IPS-20b (cell line): Measurements from ENCODE around the gene RFTN1.
"Not testable (repeated sequence)": the region's sequence is repeated elsewhere in the genome, so short reads cannot be mapped to it uniquely, and the experiment has no call there.

Source experiments
- H3K27ac ChIP-seq: one replicate; pipeline ENCODE4 v1.5.1; 2013; ENCODE audit warnings: low read length
- H3K27me3 ChIP-seq: 2 replicates; pipeline ENCODE4 v1.6.1; 2013; ENCODE audit warnings: mild to moderate bottlenecking, low read length, inconsistent platforms; ENCODE audit not compliant: insufficient read depth
- H3K36me3 ChIP-seq: 2 replicates; pipeline ENCODE4 v1.6.1; 2013; ENCODE audit warnings: low read depth, mild to moderate bottlenecking, inconsistent platforms, low read length, moderate library complexity; ENCODE audit not compliant: insufficient read depth
- H3K4me1 ChIP-seq: 2 replicates; pipeline ENCODE4 v1.6.1; 2013; ENCODE audit warnings: mild to moderate bottlenecking, control low read depth, inconsistent platforms, low read length, moderate library complexity; ENCODE audit not compliant: insufficient read depth
- H3K4me3 ChIP-seq: 2 replicates; pipeline ENCODE4 v1.5.1; 2013; ENCODE audit warnings: mild to moderate bottlenecking, low read length, inconsistent platforms
- H3K9ac ChIP-seq: 2 replicates; pipeline ENCODE4 v1.6.1; 2013; ENCODE audit warnings: low read depth, mild to moderate bottlenecking, inconsistent platforms, low read length, moderate library complexity
- H3K9me3 ChIP-seq: 2 replicates; pipeline ENCODE4 v1.6.1; 2013; ENCODE audit warnings: mild to moderate bottlenecking, low read depth, low read length, inconsistent platforms; ENCODE audit not compliant: insufficient read depth

RFTN1 gene

DNA sequence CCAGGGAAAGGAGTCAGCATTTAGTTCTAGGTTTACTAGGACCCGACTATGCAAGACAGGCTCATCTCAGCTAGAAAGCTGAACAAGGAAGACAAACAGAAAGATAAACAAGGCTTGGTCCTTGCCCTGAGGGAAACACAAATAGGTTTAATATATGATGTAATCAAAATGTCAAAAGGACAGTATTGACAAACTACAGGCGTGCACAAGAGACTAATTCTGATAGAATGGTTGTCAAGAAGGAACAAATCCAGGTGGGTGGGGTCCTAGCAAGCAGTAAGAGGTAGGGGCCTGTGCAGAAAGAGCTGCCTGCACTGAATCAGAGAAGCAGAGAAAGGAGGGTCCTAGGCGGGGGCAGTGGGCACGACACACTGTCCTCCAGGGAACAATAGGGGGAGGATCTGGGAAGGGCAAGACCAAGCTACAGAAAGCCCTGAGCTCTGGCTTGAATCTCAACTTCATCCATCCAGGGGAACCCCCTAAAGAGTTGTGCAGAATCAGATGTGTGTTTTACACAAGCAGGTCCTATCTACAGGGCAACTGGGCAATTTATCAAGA, 23.4 kb downstream of the RFTN1 start:
- Histone ChIP-seq H3K27ac (no peak overlapping the region), H3K9me3 (no peaks in the 10 kb centered on the region), H3K4me1 (peaks cover under 1% of the 10 kb centered on the region; the same call in 1 of the 2 replicates), H3K9ac (no peak overlapping the region), H3K27me3 (peaks cover 10% of the 10 kb centered on the region; the same call in 1 of the 2 replicates), H3K4me3 (no peak overlapping the region), H3K36me3 (no peaks in the 10 kb centered on the region)

DNA sequence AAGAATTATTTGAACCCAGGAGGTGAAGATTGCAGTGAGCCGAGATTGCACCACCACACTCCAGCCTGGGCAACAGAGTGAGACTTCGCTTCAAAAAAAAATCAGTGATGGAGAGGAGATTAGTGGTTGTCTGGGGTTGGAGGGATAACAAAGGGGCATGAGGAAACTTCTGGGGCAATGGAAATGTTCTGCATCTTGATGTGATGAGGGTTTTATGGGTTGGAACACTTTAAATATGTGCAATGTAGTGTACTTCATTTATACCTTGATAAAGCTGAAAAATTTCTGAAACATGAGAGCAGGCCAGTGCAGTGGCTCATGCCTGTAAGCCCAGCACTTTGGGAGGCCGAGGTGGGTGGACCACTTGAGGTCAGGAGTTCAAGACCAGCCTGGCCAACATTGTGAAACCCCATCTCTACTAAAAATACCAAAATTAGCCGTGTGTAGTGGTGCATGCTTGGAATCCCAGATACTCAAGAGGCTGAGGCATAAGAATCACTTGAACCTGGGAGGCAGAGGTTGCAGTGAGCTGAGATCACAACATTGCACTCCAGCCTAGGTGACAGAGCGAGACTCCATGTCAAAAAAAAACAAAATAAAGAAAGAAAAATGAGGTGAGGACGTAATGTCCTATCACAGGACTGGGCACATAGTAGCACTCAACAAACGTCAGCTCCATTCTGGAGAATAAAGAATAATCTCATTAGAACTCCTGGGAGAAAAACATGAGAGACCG, 24.0 kb downstream of the RFTN1 start:
- H3K9me3 ChIP-seq, H3K36me3 ChIP-seq, H3K27ac ChIP-seq, H3K4me1 ChIP-seq, H3K9ac ChIP-seq, H3K4me3 ChIP-seq: not testable (repeated sequence)
- H3K27me3 ChIP-seq: peaks cover 14% of the 10 kb centered on the region; the same call in 1 of the 2 replicates

DNA sequence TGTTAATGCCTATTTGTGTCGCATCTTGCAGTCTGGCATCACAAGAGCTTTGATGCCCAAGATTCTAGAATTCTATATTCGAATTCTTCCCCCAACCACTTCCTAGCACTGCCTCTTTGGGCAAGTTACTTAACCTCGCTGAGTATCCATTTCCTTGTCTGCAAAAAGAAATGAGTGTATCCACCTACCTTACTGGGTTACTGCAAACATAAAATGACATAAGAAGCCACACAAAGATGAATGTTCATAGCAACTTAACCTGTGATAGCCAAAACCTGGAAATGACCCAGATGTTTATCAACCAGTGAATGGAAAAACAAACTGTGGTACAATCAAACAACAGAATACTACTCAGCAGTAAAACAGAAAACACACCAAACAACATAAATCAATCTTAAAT, 24.9 kb downstream of the RFTN1 start:
- Histone ChIP-seq H3K4me1 (peaks cover 2% of the 10 kb centered on the region; the same call in 1 of the 2 replicates), H3K27me3 (peaks cover 18% of the 10 kb centered on the region; the same call in 1 of the 2 replicates), H3K4me3 (no peak overlapping the region), H3K36me3 (no peaks in the 10 kb centered on the region), H3K9ac (no peak overlapping the region), H3K9me3 (no peaks in the 10 kb centered on the region), H3K27ac (no peak overlapping the region)

DNA sequence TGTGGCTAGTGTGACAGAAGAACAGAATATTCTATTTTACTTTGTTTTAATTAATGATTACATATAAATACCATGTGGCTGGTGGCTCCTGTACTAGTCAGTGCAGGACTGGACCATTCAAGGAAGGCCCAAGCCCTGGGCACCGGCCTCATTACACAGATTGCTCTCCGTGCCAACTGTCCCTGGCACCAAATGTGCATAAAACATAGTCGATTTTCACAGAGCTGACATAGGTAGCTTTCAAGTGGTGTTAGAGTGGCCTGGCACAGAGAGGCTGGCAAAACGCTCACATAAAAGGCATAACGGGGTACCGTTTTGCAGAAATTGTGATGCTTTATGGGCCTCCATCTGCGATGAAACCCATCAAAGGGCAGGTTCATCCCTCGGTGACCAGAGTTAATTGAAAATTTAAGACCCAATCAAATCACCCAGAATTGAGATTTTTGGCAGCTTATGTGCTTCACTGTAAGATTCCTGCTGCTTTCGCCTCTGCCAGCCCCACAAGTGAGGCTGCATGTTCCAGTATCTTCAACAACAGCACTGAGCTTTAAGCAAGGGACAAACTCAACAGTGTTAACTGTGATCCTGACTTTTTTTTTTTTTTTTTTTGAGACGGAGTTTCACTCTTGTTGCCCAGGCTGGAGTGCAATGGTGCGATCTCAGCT, 25.9 kb downstream of the RFTN1 start:
- H3K9ac ChIP-seq: no peak overlapping the region
- peaks cover 18% of the 10 kb centered on the region; the same call in 1 of the 2 replicates for H3K27me3 ChIP-seq
- H3K27ac ChIP-seq: no peak overlapping the region
- no peaks in the 10 kb centered on the region for H3K36me3 ChIP-seq
- peaks cover 11% of the 10 kb centered on the region; the same call in 1 of the 2 replicates for H3K4me1 ChIP-seq
- no peaks in the 10 kb centered on the region for H3K9me3 ChIP-seq
- no peak overlapping the region for H3K4me3 ChIP-seq

DNA sequence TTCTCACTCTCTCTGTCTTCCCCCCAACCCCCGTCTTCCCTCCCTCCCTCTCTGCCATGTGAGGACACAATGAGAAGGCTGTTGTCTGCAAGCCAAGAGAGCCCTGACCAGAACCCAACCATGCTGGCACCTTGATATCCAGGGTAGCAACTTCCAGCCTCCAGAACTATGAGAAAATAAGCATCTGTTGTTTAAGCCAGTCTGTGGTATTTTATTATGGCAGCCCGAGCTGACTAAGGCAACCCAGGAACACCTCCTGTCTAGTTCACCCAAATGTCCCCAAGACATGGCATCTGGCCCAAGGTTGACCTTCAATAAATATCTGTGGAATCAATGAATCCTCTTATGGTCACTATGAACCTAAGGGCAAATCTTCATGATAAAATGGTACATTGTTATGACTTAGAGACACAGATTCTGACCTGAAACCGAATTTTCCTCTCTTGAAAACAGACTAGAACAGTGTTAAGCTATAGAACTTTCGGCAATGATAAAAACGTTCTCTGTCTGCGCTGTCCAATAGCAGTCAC, 26.5 kb downstream of the RFTN1 start:
- no peak overlapping the region for H3K27ac ChIP-seq

DNA sequence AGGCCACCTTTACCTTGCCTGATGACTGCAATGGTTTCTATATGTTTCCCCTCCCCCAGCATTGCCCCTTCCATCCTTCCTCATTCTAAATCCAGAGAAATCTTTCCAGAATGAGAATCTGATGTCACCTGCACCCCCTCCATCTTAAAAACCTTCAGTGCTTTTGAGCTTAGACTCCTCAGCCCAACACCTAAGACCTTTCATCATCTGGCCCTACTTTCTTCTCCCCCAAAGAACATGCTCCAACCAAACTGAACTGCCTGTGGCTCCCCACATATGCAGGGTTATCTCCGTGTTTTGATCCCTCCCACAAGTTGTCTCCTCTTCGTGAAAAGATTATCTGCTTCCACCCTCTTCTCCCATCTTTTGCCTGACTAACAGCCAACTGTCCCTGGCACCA, 27.3 kb downstream of the RFTN1 start:
- Histone ChIP-seq H3K9me3 (no peaks in the 10 kb centered on the region), H3K36me3 (no peaks in the 10 kb centered on the region), H3K4me1 (peaks cover 24% of the 10 kb centered on the region), H3K4me3 (no peak overlapping the region), H3K9ac (no peak overlapping the region), H3K27ac (no peak overlapping the region), H3K27me3 (peaks cover 33% of the 10 kb centered on the region)

More for the DNA sequence above, 26.5 kb downstream of the RFTN1 start:
- H3K9ac ChIP-seq: no peak overlapping the region
- H3K9me3 ChIP-seq: no peaks in the 10 kb centered on the region
- peaks cover 25% of the 10 kb centered on the region for H3K27me3 ChIP-seq
- H3K4me1 ChIP-seq: peaks cover 16% of the 10 kb centered on the region; the same call in 1 of the 2 replicates
- H3K36me3 ChIP-seq: no peaks in the 10 kb centered on the region
- H3K4me3 ChIP-seq: no peak overlapping the region

DNA sequence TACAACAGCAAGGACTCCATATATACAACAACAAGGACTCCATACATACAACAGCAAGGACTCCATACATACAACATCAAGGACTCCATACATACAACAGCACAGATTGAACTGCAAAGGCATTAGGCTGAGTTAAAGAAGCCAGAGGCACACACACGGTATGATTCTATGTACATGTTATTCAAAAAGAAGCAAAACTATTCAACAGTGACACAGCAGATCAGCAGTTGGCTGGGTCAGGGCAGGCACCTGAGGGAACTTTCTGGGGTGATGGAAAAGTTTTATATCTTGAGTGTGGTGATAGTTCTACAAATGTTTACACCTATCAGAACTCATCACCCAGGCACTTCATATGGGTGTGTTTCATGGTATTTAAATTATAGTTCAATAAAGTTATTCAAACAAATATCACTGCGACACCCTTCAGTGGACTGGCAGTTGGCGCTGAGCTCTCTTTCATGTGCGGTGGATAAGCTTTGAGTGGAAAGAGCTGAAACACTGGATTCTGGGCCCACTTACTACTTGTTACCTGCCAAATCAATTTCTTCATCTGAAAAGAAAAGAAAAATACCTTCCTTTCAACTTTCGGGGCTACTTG, 28.0 kb downstream of the RFTN1 start:
- Histone ChIP-seq H3K27ac (no peak overlapping the region), H3K9me3 (no peaks in the 10 kb centered on the region), H3K4me1 (peaks cover 31% of the 10 kb centered on the region), H3K4me3 (no peak overlapping the region), H3K36me3 (no peaks in the 10 kb centered on the region), H3K9ac (no peak overlapping the region), H3K27me3 (peaks cover 38% of the 10 kb centered on the region)

DNA sequence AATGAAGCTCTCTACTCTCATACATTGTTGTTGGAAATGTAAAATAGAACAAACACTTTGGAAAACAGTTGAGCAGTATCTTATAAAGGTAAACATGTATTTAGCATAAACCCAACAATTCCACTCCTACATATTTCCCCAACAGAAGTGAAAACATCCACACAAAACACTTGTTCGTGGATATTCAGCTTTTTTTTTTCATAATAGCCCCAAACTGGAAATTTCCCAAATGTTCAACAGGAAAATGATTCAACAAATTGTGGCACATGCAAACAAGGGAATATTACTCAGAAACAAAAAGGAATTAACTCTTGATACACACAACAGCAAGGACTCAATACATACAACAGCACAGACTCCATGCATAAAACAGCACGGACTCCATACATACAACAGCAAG, 28.5 kb downstream of the RFTN1 start:
- H3K4me3 ChIP-seq: no peak overlapping the region

DNA sequence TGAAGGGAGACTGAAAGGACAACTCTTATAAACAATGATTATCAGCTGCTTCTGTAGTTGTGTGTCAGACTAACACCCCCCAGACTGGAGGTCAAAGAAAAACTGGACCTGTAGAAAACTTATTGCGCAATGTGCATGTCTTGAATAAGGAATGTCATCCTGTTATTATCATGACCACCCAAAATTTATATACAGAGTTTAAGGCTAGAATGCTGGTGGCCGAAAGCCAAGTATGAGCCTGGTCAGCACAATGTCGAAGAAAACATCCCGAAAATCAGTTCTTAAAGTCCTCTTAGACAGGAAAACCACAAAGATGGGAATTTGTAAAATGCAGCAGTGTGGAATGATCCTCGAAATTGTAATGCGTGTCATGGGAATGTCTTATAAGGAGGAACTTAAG, 29.3 kb downstream of the RFTN1 start:
- Histone ChIP-seq H3K9ac (no peak overlapping the region), H3K4me3 (no peak overlapping the region), H3K36me3 (no peaks in the 10 kb centered on the region), H3K27ac (no peak overlapping the region), H3K4me1 (peaks cover 37% of the 10 kb centered on the region), H3K9me3 (no peaks in the 10 kb centered on the region), H3K27me3 (peaks cover 46% of the 10 kb centered on the region)

More for the DNA sequence above, 28.5 kb downstream of the RFTN1 start:
- no peaks in the 10 kb centered on the region for H3K9me3 ChIP-seq
- no peak overlapping the region for H3K27ac ChIP-seq
- no peaks in the 10 kb centered on the region for H3K36me3 ChIP-seq
- H3K9ac ChIP-seq: no peak overlapping the region
- H3K4me1 ChIP-seq: peaks cover 36% of the 10 kb centered on the region
- peaks cover 43% of the 10 kb centered on the region for H3K27me3 ChIP-seq

DNA sequence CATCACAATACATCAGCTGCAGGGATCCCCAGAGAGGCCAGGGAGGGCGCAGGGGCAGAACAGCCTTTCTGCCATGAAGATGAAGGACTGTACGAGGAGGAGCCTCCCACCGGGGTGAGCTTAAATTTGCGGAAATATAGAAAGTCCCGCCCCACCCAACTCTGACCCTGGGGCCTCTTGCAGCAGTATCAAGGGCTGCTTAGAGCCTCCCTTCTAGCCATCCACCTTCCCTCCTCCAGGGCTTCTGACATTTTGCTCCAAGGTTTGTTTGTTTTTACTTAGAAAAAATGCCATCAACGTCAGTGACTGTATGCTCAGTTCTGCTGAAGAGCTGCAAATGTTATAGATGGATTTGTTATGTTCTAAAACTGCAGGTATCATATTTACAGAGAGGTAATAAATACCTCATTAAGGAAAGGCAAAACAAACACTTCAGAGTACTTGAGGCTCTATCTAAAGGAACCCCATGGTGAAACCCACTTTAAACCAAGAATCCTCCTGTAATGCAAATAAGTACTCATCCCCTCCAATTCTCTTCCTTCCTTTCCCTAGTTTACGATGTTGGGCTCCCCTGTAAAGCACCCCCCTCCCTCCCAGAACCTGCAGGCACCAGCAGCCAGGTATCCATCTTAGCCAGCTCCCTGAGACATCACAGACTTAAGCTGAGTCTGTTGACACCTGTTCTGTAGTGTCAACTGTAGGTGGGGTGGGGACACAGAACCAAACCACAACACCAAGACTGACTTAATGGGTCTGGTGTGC, 30.5 kb downstream of the RFTN1 start:
- Histone ChIP-seq H3K4me1 (peaks cover 37% of the 10 kb centered on the region), H3K27ac (no peak overlapping the region), H3K9ac (no peak overlapping the region), H3K27me3 (peaks cover 52% of the 10 kb centered on the region), H3K4me3 (no peak overlapping the region; the same call in 1 of the 2 replicates), H3K36me3 (no peaks in the 10 kb centered on the region), H3K9me3 (no peaks in the 10 kb centered on the region)

DNA sequence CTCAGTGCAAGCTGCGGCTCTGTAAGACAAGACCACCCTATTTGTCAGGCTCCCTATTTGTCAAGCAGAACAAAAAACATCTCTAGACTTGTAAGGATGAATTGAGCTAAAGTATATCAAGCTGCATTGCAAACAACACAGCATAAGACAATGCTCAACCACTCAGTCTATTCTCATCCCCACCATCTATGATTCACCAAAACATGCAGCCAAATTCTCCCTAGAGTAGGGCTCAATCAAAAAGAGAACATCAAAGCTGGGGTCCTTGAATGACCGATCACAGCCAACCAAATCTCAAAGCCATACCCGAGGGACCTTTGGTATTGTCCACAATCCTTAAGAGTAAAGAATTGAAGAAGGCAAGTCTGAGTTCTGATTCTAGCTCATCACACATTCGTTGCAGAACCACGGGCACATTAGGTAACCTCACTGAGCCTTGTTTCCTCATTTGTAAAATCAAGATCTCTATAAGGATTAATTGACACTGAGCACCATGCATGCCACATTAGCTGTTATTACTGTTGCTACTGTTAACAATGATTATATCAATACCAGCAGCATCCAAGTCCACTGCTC, 31.2 kb downstream of the RFTN1 start:
- H3K27ac ChIP-seq: no peak overlapping the region
- H3K4me1 ChIP-seq: peaks cover 37% of the 10 kb centered on the region
- no peak overlapping the region for H3K9ac ChIP-seq
- no peak overlapping the region; the same call in 1 of the 2 replicates for H3K4me3 ChIP-seq
- no peaks in the 10 kb centered on the region for H3K36me3 ChIP-seq
- H3K9me3 ChIP-seq: no peaks in the 10 kb centered on the region
- peaks cover 52% of the 10 kb centered on the region for H3K27me3 ChIP-seq
